NCI-H748 (cell line): ENCODE results near the gene HDLBP.

Source experiments
- DNase-seq: peaks from one replicate; lab custom pipeline; 2025; ENCODE audit not compliant: unreplicated experiment; lab: John Stamatoyannopoulos, UW

The HDLBP gene

GRCh38 chr2:241275504-241275903, 40.0 kb downstream of the HDLBP start:
- DNase-seq = no peak

GRCh38 chr2:241274127-241274526, 41.3 kb downstream of the HDLBP start:
- no peak for DNase-seq

GRCh38 chr2:241273210-241274020, 42.1 kb downstream of the HDLBP start:
- peak; percentile 6 for DNase-seq

- peak; percentile 51 for DNase-seq
These were observed 42.9 kb downstream of the HDLBP start for GRCh38 chr2:241272303-241273209.

GRCh38 chr2:241271706-241272302, 43.7 kb downstream of the HDLBP start:
- peak; percentile 37 for DNase-seq

- no peak for DNase-seq
These were observed 44.9 kb downstream of the HDLBP start for GRCh38 chr2:241270531-241270930.

- no peak for DNase-seq
These were observed 45.6 kb downstream of the HDLBP start for GRCh38 chr2:241269707-241270520.

- no peak for DNase-seq
These were observed 46.6 kb downstream of the HDLBP start for GRCh38 chr2:241268716-241269445.

GRCh38 chr2:241268306-241268705, 47.2 kb downstream of the HDLBP start:
- DNase-seq = no peak

- DNase-seq = no peak
These were observed 48.0 kb downstream of the HDLBP start for GRCh38 chr2:241267249-241268067.

- no peak for DNase-seq
These were observed 50.0 kb downstream of the HDLBP start for GRCh38 chr2:241265506-241265905.

GRCh38 chr2:241263061-241263460, 52.4 kb downstream of the HDLBP start:
- DNase-seq = no peak

GRCh38 chr2:241261628-241262027, 53.8 kb downstream of the HDLBP start:
- DNase-seq = no peak

- no peak for DNase-seq
These were observed 54.6 kb downstream of the HDLBP start for GRCh38 chr2:241260911-241261310.

- no peak for DNase-seq
These were observed 56.8 kb downstream of the HDLBP start for GRCh38 chr2:241258505-241259280.

GRCh38 chr2:241257419-241258032, 57.9 kb downstream of the HDLBP start:
- DNase-seq = no peak

GRCh38 chr2:241256168-241256545, 59.3 kb downstream of the HDLBP start:
- DNase-seq = no peak

- DNase-seq = no peak
These were observed 59.8 kb downstream of the HDLBP start for GRCh38 chr2:241255542-241256167.
